Endothelial cell of hepatic sinusoid (primary cell): ENCODE data around the gene NKX6-1.

ENCODE experiments used
- in situ Hi-C: cut with HindIII; loops from 2 replicates; pipeline ENCODE4 v1.10.0; 2017; ENCODE audit warnings: low sequenced_read_pairs

NKX6-1 gene

DNA sequence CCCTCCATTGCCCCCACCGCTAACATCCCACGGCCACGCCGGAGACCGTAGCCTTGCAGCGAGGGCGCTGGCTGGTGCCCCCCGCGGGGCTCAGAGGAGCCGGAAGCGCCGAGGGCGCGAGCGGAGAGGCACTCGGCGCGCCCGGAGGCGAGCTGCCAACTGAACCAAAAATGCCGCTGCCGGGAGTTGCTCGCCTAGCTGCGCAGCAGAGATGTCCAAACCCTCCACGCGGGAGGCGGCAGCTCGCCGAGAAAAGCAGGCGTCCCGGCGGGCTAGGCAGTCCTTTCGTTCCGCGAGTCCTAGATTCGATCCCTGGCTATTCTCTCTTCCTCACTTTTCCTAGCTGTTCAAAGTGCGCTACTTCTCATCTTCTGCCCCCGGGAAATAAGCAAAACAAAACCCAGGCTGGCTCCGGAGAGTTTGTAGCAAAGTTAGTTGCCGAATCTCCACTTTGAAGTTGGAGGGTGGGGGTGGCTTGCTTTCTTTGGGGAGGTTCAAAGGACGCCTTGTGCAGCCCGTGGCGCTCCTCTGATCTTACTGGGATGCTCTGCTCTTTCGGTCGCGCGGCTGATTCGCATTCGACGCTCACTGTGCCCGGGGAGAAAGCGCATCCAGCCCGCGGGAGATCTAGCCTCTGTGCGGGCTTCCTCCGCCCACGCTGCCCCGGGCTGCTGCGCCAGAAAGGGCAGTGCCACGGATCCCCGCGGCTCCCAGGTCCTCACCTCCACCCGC is 723 bp downstream of the NKX6-1 start:
- in situ Hi-C loops = no loop called here

DNA sequence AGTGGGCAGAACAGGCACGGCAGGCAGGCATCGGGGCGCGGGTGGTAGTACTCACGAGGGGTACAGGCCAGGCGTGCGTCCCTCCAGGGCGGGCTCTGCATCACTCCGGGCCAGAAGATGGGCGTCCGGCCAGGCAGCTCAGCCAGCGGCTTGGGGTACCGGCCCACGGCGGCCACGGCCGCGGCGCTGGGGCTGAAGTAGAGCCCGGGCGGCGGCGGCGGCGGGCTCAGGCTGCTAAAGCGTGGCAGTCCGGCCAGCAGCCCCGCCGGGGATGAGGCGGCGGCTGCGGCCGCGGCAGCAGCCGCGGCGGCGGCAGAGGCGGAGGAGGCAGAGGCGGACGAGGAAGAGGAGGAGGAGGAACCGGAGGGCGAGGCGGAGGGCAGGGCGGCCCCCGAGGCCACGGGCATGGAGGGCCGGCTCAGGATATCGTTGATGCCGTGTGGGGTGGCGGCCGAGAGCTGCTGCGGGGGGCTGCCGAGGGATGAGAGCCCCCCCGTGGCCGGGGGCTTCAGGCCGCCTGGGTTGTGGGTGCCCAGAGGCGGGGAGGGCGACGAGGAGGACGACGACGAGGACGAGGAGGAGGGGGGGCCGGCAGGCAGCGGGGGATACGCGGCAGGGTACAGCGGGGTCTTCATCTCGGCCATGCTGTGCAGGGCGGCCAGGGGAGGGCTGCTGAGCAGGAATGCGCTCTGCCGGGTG is 1.4 kb downstream of the NKX6-1 start:
- in situ Hi-C loops = no loop called here

DNA sequence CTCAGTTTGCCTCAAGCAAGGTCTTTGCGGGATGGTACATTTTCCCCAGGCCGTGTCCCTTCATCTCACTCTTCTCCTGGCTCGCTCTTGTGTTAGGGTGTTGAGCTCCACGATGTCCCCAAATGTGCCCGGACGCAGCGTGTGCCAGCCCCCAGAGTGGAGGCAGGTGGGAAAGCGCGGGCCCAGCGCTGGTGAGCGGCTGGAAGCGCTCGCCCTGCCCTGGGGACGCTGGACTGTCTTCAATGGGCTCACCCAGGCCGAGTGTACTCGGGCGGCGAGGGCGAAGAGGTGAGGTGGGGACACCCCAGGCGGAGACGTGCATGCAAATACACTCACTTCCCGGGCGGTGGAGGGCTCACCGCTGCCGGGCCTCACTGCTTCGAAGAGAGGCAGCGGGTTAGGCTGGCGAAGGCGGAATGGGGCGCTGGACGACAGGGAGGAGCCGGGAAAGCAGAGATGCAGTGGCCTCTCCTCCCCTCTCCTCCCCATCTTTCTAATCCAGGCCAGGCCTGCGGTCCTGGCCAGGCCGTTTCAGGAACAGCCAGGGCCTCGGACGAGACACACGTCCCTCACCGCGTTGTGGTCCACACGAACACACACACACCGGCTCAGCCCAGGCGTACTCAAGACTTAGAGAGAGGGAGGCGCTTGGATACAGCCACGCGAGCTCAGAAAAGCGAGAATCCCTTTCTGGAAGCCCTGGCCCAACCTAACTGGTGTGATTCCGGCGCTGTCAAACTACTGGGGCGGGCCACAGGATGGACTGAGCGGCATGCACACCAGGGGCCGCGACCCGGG is 2.2 kb downstream of the NKX6-1 start:
- in situ Hi-C loops = no loop called here

DNA sequence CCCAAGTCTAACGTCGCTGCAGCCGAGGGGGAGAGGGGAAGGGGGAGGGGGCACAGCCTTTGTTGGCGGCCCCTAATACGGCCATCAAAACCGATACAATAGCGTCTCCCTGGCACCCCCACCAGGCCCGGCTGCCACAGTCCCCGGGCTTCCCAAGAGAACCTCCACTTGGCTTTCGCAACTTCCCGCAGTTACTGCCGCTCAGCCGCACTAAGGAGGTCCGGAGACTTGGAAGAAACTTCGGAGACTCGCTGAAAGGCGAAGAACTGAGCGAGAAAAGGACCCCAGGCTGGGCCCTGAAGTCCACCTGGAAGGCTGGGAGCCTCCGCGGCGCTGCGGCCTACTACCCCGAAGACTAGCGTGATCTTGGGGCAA is 2.8 kb downstream of the NKX6-1 start:
- in situ Hi-C loops = no loop called here

DNA sequence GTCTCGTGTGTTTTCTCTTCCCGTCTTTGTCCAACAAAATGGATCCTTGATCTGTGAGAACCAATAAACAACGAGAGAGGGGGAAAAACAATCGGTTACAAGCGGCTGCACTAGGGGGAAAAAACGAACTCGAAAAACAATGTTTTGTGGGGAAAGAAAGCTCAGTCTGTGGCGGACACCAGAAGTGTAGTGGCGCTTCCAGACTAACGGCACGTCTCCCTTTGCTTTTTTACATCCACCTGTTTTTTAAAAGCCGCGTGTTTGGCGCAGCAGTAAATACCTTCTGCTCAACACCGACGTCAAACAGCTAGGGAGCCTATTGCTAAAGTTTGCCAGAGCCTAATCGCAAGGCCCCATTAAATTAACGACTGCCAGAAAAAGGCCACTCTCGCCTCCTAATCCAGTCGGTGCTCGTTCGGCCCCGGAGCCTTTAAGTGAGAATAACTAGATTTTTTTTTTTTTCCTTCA is 3.3 kb downstream of the NKX6-1 start:
- in situ Hi-C loops = no loop called here

DNA sequence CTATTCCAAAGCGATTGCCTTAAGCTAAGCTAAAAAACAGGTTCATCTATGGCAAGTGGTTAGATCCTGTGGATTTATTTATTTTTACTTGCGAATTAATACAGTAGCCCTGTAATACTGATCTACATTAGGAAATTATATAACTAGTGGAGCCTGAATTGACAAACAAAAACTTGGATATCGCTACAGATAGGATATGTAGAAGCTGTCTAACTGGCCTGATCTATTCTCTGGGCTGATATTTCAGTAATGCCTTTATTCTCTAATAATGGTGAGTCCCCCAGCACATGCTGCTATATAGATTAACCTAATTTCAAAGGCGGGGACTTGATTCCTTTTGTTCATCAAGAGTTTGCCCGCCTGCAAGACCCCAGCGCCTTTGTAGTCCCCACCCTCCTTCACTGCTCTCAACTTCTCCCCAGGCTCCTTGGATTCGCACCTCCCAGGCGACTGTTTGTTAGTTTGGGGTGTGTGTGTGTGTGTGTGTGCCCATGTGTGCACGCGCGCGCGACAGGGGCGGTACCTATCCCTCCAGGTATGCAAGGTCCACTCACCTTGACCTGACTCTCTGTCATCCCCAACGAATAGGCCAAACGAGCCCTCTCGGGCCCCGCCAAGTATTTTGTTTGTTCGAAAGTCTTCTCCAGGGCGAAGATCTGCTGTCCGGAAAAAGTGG is 3.8 kb downstream of the NKX6-1 start:
- in situ Hi-C loops = no loop called here

DNA sequence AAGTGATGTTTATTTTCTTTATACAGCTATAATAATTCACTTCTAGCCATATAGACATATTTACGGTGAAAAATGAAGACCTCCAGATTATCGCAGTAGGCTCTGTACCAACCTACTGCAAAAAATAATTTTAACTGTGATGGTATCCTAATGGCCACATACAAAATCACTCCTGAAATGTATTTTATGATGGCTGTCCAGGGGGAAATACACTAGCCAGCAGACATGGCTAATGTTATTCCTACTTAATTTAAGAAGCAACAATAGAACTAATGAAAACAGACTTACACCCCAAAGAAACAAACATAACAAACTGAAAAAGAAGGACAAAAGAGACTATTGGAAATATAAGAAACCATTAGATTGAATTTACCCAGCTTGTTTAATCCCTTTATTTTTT is 4.6 kb downstream of the NKX6-1 start:
- in situ Hi-C loops = no loop called here

DNA sequence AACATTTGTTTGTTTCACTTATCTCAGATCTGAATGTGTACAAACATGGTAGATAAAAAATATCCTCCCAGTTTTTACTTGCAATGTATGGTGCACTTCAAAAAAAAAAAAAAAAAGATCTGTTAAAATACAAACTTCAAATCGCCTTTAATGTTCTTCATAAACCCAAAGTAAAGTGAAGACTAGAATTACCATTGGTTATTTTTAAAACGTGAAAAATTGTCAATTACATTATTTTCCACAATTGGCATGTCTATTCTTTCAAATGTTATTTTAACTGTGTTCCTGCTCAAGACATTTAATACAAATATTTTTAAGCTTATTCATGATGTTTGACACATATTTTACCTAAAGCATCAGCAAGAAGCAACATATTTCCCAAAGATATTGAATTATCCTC is 5.0 kb downstream of the NKX6-1 start:
- in situ Hi-C loops = no loop called here

DNA sequence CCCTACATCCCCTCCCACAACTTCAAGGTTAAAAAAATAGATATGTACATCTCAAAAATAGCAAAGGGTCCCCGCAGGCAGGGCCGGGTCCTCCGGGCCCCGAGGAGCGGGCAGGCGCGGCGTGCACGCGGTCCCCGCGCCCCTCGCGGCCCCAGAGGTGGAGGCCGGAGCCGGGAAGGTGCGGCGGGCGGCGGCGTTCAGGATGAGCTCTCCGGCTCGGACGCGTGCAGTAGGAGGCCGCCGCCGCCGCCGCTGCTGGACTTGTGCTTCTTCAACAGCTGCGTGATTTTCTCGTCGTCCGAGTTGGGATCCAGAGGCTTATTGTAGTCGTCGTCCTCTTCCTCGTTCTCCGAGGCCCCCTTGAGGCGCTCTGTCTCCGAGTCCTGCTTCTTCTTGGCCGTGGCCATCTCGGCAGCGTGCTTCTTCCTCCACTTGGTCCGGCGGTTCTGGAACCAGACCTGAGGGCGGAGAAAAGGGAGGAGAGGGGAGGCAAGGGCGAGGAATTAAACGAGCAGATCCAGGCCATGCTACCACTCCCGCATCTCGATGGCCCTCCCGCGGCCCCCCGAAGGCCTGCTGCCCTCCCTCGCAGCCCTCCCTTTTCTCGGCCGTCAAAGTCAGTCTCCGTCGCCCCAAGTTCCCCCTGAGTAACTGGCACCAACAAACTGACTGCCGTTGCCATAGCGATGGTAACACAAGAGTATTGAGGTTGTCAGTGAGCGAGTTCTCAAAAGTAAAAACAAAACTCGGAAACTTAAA is 5.8 kb downstream of the NKX6-1 start:
- in situ Hi-C loops = no loop called here

DNA sequence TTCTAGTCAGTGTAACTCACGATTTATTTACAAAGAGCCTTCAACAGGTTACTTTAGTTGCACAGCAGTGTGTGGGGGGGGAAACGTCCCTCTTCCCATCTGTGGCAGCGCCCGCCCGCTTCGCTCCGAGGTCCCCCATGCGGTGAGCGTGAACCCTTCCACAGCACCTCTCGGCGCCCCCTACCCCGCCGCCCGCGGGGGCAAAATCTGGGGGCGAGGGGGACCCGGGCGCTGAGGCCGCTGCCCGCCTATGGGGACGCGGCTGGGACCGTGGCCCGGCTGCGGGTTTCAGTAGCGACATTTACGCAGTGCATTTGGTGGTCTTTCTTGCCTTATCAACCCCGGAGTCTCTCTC is 6.4 kb downstream of the NKX6-1 start:
- in situ Hi-C loops = no loop called here

DNA sequence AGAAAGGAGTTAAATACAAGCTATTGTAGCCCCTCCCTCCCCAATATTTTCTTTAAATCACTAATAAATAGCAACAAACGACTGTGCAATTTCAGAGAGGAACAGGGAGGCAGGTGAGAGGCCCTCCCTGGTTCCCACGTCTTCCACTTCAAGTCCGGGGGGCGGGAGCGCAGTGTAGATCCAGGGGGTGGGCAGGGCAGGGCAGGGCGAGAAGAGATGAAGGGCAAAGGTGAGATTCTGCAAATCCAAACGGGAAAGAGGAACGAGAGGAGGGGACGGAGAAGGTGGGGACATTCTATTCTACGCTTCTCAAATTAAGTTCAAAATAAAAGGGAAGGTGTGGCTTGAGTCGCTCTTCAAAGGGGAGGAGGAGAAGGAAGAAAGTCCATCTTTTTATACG is 6.8 kb downstream of the NKX6-1 start:
- in situ Hi-C loops = no loop called here

DNA sequence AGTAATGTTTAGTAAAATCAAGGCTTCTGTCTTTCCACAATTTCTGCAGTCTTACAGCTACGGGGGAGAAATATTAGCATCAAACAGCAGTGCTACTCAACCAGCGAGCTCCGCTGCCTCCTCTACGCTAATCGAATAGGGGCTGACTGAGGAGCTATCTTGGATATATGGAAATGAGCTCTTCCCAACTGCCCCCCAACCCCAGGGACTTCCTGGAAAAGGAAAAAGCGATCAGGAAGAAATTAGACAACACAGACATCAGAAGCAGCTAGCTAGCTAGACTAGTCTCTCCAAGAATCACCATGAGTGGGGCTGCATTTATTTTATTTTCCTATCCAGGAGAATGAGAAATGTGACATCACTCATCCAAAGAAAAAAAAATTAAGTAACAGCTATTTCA is 7.6 kb downstream of the NKX6-1 start:
- in situ Hi-C loops = no loop called here

DNA sequence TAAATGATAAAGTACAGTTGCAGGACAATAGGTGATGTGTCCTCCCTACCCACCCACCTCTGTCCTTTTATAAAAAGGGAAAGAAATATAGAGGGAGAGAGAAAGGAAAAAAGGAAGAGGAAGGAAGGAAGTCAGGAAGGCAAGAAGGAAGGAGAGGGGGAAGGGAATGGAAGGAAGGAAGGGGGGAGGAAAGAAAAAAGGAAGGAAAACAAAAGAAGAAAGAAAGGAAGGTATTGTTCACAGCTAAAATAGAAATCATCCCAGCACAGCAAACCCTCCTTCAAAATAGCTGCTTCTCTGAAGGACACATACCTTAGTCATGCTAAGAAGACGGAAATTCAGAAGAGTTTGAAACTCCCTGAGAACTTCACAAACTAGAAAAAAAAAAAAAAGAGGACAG is 8.4 kb downstream of the NKX6-1 start:
- in situ Hi-C loops = no loop called here

DNA sequence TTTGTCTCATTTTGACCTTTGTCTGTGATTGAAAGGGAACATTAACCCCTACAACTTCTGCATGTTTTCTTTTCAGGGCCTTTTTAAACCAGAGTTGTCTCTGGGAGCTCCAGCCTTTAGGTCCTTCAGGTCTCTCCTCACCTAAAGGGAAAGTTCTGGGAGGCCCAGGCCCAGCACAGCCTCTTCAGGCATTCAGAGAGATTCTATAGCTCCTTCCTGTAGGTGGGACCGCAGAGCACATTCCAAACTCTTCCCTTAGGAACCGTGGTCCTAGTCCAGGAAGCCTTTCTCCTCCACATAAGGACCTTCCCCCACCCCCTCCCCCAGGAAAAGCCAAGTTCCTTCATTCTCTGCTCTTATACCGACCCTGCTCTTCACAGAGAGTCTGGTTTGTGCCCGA is 14.9 kb downstream of the NKX6-1 start:
- in situ Hi-C loops = no loop called here

DNA sequence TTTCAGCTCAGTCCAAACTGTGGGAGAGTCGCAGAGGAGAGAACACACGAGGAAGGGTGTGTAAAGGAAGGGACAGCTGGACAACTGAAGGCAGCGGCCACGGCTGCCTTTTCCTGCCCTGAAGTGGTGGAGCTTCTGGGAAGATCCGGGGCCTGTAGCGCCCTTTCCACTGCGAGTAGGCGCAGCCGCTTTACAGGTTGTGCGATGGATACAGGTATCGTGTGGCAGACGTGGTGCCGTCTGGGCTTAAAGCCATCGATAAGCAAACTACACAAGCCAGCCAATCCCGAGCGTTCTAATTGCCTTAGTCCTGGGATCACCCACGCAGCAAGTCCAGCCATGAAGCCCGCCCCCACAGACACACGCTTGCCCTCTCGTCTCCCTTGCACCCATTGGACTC is 15.4 kb downstream of the NKX6-1 start:
- in situ Hi-C loops = no loop called here

DNA sequence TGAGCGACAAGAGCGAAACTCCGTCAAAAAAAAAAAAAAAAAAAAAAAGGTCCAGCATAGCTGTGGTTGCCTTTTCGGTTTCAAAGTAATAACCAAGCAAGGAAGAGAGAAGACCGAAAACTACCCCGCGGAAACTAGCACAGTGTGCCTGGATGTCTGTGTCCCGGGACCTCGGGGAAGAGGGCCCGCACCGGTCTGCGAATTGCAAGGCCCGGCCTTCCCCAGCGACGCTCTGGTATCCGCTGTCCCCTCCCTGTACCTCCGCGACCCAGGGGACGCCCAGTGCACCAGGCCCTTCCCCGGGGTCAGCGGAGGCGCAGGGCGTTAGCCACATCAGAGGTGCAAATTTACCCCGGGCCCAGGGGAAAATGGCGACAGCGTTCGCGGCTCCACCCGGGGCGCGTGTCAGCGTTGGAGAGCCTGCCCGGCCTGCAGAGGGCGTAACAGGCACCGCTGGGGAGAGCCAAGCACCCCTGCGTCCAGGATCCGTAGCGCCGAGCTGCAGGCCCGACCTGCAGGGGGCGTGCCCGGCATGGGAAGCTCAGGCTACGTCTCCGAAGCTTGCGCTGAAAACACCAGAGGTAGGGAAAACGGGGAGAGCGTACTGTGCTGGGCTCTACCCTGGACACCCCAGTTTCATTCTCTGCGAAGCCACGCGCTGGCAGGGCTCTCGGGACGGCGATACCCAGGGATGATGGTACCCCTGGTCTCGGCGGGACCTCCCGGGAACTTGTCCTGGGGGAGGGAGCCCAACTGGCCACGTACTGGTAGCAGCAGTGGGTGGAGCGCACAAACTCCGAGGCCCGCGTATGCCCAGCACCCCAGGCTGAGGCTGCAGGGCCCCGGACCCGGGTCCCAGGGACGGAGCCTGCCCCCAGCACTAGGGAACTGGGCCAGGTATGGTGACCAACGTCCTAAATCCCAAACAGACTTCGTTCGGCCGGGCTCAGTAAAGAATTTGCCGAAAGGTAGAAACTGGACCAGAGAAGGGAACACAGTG is 16.2 kb downstream of the NKX6-1 start:
- in situ Hi-C loops = no loop called here

DNA sequence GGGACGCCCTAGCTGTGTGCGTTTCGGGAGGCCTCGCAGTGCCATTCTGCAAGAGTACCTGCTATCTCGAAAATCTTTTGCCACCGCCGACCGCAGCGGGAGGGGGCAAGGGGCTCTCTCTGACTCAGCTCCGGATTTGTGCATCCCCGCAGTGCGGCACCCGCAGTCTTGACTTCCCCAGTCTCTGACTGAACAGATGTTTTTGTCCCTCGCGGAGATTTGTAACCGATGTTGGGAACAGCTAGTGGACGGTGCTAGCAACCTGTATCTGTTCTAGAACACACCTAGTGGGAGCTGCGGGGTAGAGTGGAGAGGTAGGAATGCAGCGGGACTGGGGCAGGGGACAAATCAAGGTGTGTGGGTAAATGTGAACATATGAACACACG is 17.2 kb downstream of the NKX6-1 start:
- in situ Hi-C loops = no loop called here

DNA sequence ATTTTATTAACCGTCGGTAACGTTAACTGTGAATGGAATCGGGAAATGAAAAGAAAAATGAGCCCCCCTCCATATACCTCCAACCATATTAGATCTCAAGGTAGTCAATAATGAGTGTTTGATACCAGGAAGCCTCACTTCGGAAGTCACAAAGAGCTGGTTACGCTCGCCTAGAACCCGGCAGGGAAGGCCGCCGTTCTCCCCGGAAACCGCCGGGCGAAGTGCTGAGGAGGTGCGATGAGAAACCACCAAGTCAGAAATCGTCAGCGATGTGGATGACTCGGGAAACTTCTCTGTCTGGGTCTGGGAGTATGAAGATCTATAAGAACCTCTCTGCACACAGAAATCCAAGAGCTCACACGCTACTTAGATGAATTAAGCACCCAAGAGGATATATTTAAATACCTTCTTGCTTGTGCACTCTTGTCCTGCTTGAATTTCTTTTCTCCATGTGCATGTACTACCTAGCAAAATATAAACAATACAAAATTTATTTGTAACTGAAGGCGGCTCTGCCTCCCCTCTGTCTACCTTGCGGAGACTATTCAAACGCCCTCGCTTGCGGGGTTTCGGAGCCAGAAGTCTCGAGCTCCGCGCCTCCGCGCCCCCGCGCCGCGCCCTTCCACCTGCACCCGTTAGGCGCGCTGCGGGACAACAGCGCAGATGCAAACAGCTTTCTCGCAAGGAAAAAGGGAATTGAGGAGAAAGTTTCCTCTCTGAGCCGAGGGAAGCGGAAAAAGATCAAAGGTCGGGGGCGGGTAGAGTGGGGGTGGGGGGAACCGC is 17.8 kb downstream of the NKX6-1 start:
- in situ Hi-C loops = no loop called here

DNA sequence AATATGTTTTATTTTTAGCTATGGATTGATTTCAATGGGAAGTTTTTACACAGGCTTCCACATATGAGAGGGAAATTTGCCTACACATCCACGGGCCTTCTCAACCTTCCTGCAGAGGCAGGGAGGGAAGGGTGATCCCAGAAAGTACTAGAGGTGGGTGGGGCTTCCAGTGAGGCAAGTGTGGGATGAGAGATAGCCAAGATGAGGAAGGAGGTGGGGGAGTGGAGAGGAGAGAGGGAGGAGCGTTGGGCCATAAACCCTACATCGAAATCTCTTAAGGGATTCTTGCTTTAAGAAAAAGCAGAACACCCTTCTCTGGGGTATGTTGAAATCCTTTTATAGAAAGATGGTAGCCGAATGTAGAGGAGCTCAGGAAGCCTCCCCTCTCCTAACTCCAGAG is 19.0 kb downstream of the NKX6-1 start:
- in situ Hi-C loops = no loop called here
